Neuronal stem cell (in vitro differentiated cells): ENCODE data around the gene ATP1B3.

ENCODE experiments used
- DNase-seq: peaks from one replicate; pipeline ENCODE4 v3.0.0-alpha.2; 2013; ENCODE audit warnings: low spot score
- H2AFZ ChIP-seq: one replicate; pipeline ENCODE4 v1.6.1; 2013; ENCODE audit warnings: mild to moderate bottlenecking, low read length, inconsistent platforms
- H2AK5ac ChIP-seq: 2 replicates; pipeline ENCODE4 v1.6.1; 2013; ENCODE audit warnings: low read depth, mild to moderate bottlenecking, inconsistent platforms, low read length, moderate library complexity, mixed read lengths
- H2BK120ac ChIP-seq: 2 replicates; pipeline ENCODE4 v1.6.1; 2013; ENCODE audit warnings: low read depth, mild to moderate bottlenecking, inconsistent platforms, low read length, moderate library complexity, mixed read lengths
- H2BK12ac ChIP-seq: one replicate; pipeline ENCODE4 v1.6.1; 2013; ENCODE audit warnings: low read length, inconsistent platforms
- H2BK15ac ChIP-seq: 2 replicates; pipeline ENCODE4 v1.6.1; 2013; ENCODE audit warnings: mild to moderate bottlenecking, low read length, inconsistent platforms, mixed read lengths
- H2BK5ac ChIP-seq: one replicate; pipeline ENCODE4 v1.6.1; 2013; ENCODE audit warnings: inconsistent platforms, mild to moderate bottlenecking, low read length, moderate library complexity
- H3K14ac ChIP-seq: one replicate; pipeline ENCODE4 v1.6.1; 2013; ENCODE audit warnings: low read length, inconsistent platforms
- H3K18ac ChIP-seq: 2 replicates; pipeline ENCODE4 v1.6.1; 2013; ENCODE audit warnings: low read length, inconsistent platforms
- H3K23ac ChIP-seq: 2 replicates; pipeline ENCODE4 v1.6.1; 2013; ENCODE audit warnings: low read depth, mild to moderate bottlenecking, mixed read lengths, low read length, inconsistent platforms; ENCODE audit not compliant: poor library complexity
- H3K27ac ChIP-seq: replicated peaks from 3 replicates; pipeline ENCODE4 v1.5.1; 2013; ENCODE audit warnings: low read length, inconsistent platforms
- H3K27me3 ChIP-seq, 3 experiments: 2 replicates each; pipeline ENCODE4 v1.6.1; 2013; ENCODE audit warnings: low read length in 3 of 3, mild to moderate bottlenecking in 2 of 3, inconsistent platforms in 1 of 3, low read depth in 1 of 3, mixed read lengths in 1 of 3, moderate library complexity in 1 of 3; ENCODE audit not compliant: control insufficient read depth in 3 of 3, insufficient read depth in 3 of 3
- H3K36me3 ChIP-seq, 2 donors: replicated peaks in 1 of 2; 2 replicates each; pipeline ENCODE4 v1.6.1; 2013; ENCODE audit warnings: low read length in 2 of 2; ENCODE audit not compliant: control insufficient read depth in 2 of 2, insufficient read depth in 2 of 2
- H3K4ac ChIP-seq: 2 replicates; pipeline ENCODE4 v1.6.1; 2013; ENCODE audit warnings: inconsistent platforms, mild to moderate bottlenecking, low read length, moderate library complexity
- H3K4me1 ChIP-seq, 2 donors: 1 replicate in 1 of 2; 2 replicates in 1 of 2; pipeline ENCODE4 v1.6.1; 2013; ENCODE audit warnings: low read length in 2 of 2, low read depth in 1 of 2; ENCODE audit not compliant: control insufficient read depth in 2 of 2, insufficient read depth in 1 of 2
- H3K4me2 ChIP-seq: one replicate; pipeline ENCODE4 v1.6.1; 2013; ENCODE audit warnings: mild to moderate bottlenecking, low read length, inconsistent platforms; ENCODE audit not compliant: insufficient read depth, poor library complexity, severe bottlenecking
- H3K4me3 ChIP-seq, 2 donors: 2 replicates each; pipeline ENCODE4 v1.5.1; 2013; ENCODE audit warnings: low read length in 2 of 2, mild to moderate bottlenecking in 2 of 2, inconsistent platforms in 1 of 2, moderate library complexity in 1 of 2
- H3K79me1 ChIP-seq: one replicate; pipeline ENCODE4 v1.6.1; 2013; ENCODE audit warnings: low read depth, mild to moderate bottlenecking, inconsistent platforms, low read length, moderate library complexity
- H3K9ac ChIP-seq: one replicate; pipeline ENCODE4 v1.6.1; 2013; ENCODE audit warnings: mild to moderate bottlenecking, low read depth, low read length, inconsistent platforms; ENCODE audit not compliant: poor library complexity
- H3K9me3 ChIP-seq, 2 donors: replicated peaks in 1 of 2; 2 replicates each; pipeline versions ENCODE3 to v1.6.1; 2013; ENCODE audit warnings: low read length in 2 of 2, mild to moderate bottlenecking in 2 of 2, inconsistent platforms in 1 of 2, low read depth in 1 of 2, mixed read lengths in 1 of 2, moderate library complexity in 1 of 2; ENCODE audit not compliant: control insufficient read depth in 2 of 2, insufficient read depth in 1 of 2
- H4K8ac ChIP-seq: one replicate; pipeline ENCODE4 v1.6.1; 2013; ENCODE audit warnings: low read depth, mild to moderate bottlenecking, inconsistent platforms, low read length, moderate library complexity
- H4K91ac ChIP-seq: one replicate; pipeline ENCODE4 v1.6.1; 2013; ENCODE audit warnings: low read length, low read depth, mild to moderate bottlenecking, inconsistent platforms; ENCODE audit not compliant: poor library complexity
- WGBS, 2 donors: extraction: QIAGEN DNeasy Blood & Tissue Kit; methylation state at CpG; one replicate each; pipeline ENCODE4 v1.1.7; 2013; ENCODE audit warnings: missing lambda C conversion rate in 2 of 2, mixed read lengths in 1 of 2; ENCODE audit not compliant: insufficient read length in 2 of 2, insufficient replicate concordance in 1 of 2; ENCODE audit errors: extremely low coverage in 2 of 2; 5-methylcytosine and 5-hydroxymethylcytosine counted together

The ATP1B3 gene

GRCh38 chr3:141853629-141854168 lies 22.7 kb upstream of the ATP1B3 start:
- Histone ChIP-seq H3K14ac (no peak overlapping the region), H4K8ac (no peak overlapping the region), H2BK120ac (no peak overlapping the region), H2BK5ac (no peak overlapping the region), H3K27me3 (no peaks in the 10 kb centered on the region), H2BK15ac (no peak overlapping the region), H3K4me1 (no peaks in the 10 kb centered on the region), H3K9ac (no peak overlapping the region), H3K79me1 (no peaks in the 10 kb centered on the region), H3K23ac (no peak overlapping the region), H3K4me2 (no peak overlapping the region), H3K4me3 (no peak overlapping the region), H3K9me3 (no peaks in the 10 kb centered on the region), H2BK12ac (no peak overlapping the region), H3K27ac (no peak overlapping the region), H2AK5ac (no peak overlapping the region), H3K18ac (no peak overlapping the region), H4K91ac (no peak overlapping the region), H2AFZ (no peak overlapping the region), H3K36me3 (no peaks in the 10 kb centered on the region), H3K4ac (no peak overlapping the region)
- no peak for DNase-seq
- no CpG with 5 or more reads among the region's 10 CpGs for WGBS, 2 donors

- WGBS, 2 donors: no CpG with 5 or more reads among the region's 1 CpG
These were observed 21.8 kb upstream of the ATP1B3 start for GRCh38 chr3:141854599-141854998.

GRCh38 chr3:141858312-141858711 lies 18.1 kb upstream of the ATP1B3 start:
- Histone ChIP-seq H3K36me3 (no peaks in the 10 kb centered on the region), H3K18ac (no peak overlapping the region), H2AK5ac (no peak overlapping the region), H3K4me1 (peaks cover 0 to 2% of the 10 kb centered on the region in 2 donors), H3K4ac (no peak overlapping the region), H4K91ac (no peak overlapping the region), H3K9ac (no peak overlapping the region), H3K4me2 (no peak overlapping the region), H3K79me1 (no peaks in the 10 kb centered on the region), H2BK15ac (no peak overlapping the region), H2BK12ac (no peak overlapping the region), H3K4me3 (no peak overlapping the region), H2BK120ac (no peak overlapping the region), H3K9me3 (no peaks in the 10 kb centered on the region), H2AFZ (no peak overlapping the region), H3K23ac (no peak overlapping the region), H3K27me3 (peaks cover 0 to 6% (median 0%) of the 10 kb centered on the region in 3 experiments), H2BK5ac (no peak overlapping the region), H3K14ac (no peak overlapping the region), H3K27ac (no peak overlapping the region), H4K8ac (no peak overlapping the region)
- no CpG with 5 or more reads among the region's 2 CpGs for WGBS, 2 donors
- DNase-seq: no peak

More at GRCh38 chr3:141854599-141854998, 21.8 kb upstream of the ATP1B3 start:
- Histone ChIP-seq H2BK5ac (no peak overlapping the region), H3K27me3 (peaks cover 0 to 2% (median 0%) of the 10 kb centered on the region in 3 experiments), H3K79me1 (no peaks in the 10 kb centered on the region), H4K8ac (no peak overlapping the region), H3K23ac (no peak overlapping the region), H3K9me3 (no peaks in the 10 kb centered on the region), H3K9ac (no peak overlapping the region), H3K4me1 (peaks cover 0 to under 1% of the 10 kb centered on the region in 2 donors), H3K18ac (no peak overlapping the region), H2BK12ac (no peak overlapping the region), H4K91ac (no peak overlapping the region), H2AK5ac (no peak overlapping the region), H2BK120ac (no peak overlapping the region), H3K14ac (no peak overlapping the region), H3K4me3 (no peak overlapping the region), H3K4ac (no peak overlapping the region), H3K27ac (no peak overlapping the region), H3K36me3 (no peaks in the 10 kb centered on the region), H3K4me2 (no peak overlapping the region), H2AFZ (no peak overlapping the region), H2BK15ac (no peak overlapping the region)
- DNase-seq: no peak

- no peak overlapping the region for H3K18ac ChIP-seq
- H3K27ac ChIP-seq: no peak overlapping the region
- no CpG with 5 or more reads among the region's 4 CpGs for WGBS, 2 donors
- no peaks in the 10 kb centered on the region for H3K9me3 ChIP-seq
- no peak overlapping the region for H3K23ac ChIP-seq
- H3K36me3 ChIP-seq: no peaks in the 10 kb centered on the region
- peaks cover 0 to 2% of the 10 kb centered on the region in 2 donors for H3K4me1 ChIP-seq
- H2BK12ac ChIP-seq: no peak overlapping the region
- DNase-seq: no peak
- no peak overlapping the region for H2BK15ac ChIP-seq
- no peak overlapping the region for H2AK5ac ChIP-seq
- no peak overlapping the region for H2AFZ ChIP-seq
- no peak overlapping the region for H4K91ac ChIP-seq
- no peak overlapping the region for H3K4ac ChIP-seq
- H2BK120ac ChIP-seq: no peak overlapping the region
- H3K79me1 ChIP-seq: no peaks in the 10 kb centered on the region
- no peak overlapping the region for H3K14ac ChIP-seq
- H3K27me3 ChIP-seq: peaks cover 0 to 6% (median 0%) of the 10 kb centered on the region in 3 experiments
- no peak overlapping the region for H3K4me2 ChIP-seq
- no peak overlapping the region for H2BK5ac ChIP-seq
- no peak overlapping the region for H3K4me3 ChIP-seq
- H3K9ac ChIP-seq: no peak overlapping the region
- H4K8ac ChIP-seq: no peak overlapping the region
These were observed 16.8 kb upstream of the ATP1B3 start for GRCh38 chr3:141859651-141860050.
